Measurements from ENCODE around the gene KTI12.
"Not testable (repeated sequence)": the region's sequence is repeated elsewhere in the genome, so short reads cannot be mapped to it uniquely, and the experiment has no call there.

Gene KTI12

GRCh38 chr1:52028328-52028727 lies 5.3 kb downstream of the KTI12 start:
- H3K4me1 ChIP-seq, result peaks cover 0 to 33% (median 27%) of the 10 kb centered on the region in 4 donors
- no peak overlapping the region for H3K27ac ChIP-seq
- no peaks in the 10 kb centered on the region for H3K9me3 ChIP-seq
- intact Hi-C loops (cut with DNase I; ENCODE audit: low total_unique reads), result no loop called here
- H3K4me3 ChIP-seq, result no peak overlapping the region
- TF ChIP-seq CTCF (IDR thresholded peaks at IDR 0.05), result no peak
- H3K27me3 ChIP-seq, result no peaks in the 10 kb centered on the region
- DNase-seq, result no peak
- H3K36me3 ChIP-seq, result peaks cover 12 to 42% (median 26%) of the 10 kb centered on the region in 3 donors

GRCh38 chr1:52026278-52026677 lies 7.3 kb downstream of the KTI12 start:
- intact Hi-C loops (cut with DNase I; ENCODE audit: low total_unique reads), result no loop called here
- no peak for TF ChIP-seq CTCF (IDR thresholded peaks at IDR 0.05)
- Histone ChIP-seq H3K36me3 (peaks cover 33 to 63% (median 44%) of the 10 kb centered on the region in 3 donors), H3K27me3 (no peaks in the 10 kb centered on the region), H3K9me3 (no peaks in the 10 kb centered on the region), H3K4me1 (peaks cover 0 to 17% (median 12%) of the 10 kb centered on the region in 4 donors), H3K4me3 (no peak overlapping the region), H3K27ac (no peak overlapping the region)
- no peak for DNase-seq

DNA sequence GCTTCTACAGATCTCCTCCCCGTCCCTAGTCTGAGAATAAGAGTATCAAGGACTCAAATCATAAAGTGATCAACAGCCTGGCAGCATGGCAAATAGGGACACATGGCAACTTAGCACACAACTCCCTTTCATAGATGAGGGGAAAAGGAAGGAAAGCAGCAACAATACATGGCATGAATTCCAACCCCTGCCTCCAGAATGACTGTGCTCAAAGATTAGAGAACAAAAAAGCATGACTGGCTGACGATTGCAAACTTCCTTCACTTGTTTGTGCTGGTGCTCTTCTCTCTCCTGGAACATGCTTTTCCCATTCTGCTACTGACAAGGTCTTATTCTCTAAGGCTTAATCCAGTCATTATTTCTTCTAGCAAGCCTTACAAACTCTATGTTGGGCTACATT lies 11.5 kb downstream of the KTI12 start:
- no peaks in the 10 kb centered on the region for H3K27me3 ChIP-seq
- intact Hi-C loops (cut with DNase I; ENCODE audit: low total_unique reads), result no loop called here

DNA sequence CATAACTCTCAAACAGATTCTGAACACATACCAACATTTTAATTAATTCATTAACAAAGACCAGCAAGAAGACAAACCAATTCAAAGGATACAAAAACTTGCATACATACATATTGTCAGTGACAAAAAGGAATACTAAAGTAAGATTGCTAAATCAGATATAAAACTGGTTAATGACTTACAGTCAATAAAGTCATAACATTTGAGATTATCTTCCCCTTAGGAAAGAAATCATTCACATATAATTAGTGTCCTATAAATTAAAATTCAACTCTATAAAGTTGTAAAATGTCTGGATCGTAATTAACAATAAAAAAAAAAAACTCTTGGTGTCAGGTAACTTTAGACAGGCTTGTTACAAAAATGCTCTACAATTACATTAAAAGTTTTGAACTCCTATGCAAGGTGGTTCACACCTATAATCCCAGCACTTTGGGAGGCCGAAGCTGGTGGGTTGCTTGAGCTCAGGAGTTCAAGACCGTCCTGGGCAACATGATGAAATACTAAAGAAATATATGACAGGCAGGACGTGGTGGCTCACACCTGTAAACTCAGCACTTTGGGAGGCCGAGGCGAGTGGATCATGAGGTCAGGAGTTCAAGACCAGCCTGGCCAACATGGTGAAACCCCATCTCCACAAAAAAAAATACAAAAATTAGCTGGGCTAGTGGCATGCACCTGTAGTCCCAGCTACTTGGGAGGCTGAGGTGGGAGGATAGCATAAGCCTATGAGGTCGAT lies 25.4 kb downstream of the KTI12 start:
- Histone ChIP-seq H3K36me3 (no peaks in the 10 kb centered on the region), H3K27ac (no peak overlapping the region), H3K9me3 (no peaks in the 10 kb centered on the region), H3K4me3 (no peak overlapping the region), H3K27me3 (no peaks in the 10 kb centered on the region), H3K4me1 (peaks cover 0 to 9% (median 1%) of the 10 kb centered on the region in 4 donors)
- DNase-seq, result no peak
- TF ChIP-seq CTCF (IDR thresholded peaks at IDR 0.05), result no peak
- intact Hi-C loops (cut with DNase I; ENCODE audit: low total_unique reads), result no loop called here

More for the DNA sequence above, 11.5 kb downstream of the KTI12 start:
- no peak for TF ChIP-seq CTCF (IDR thresholded peaks at IDR 0.05)
- no peak for DNase-seq
- Histone ChIP-seq H3K9me3 (no peaks in the 10 kb centered on the region), H3K4me3 (no peak overlapping the region), H3K4me1 (no peaks in the 10 kb centered on the region), H3K36me3 (peaks cover 53 to 71% (median 59%) of the 10 kb centered on the region in 3 donors), H3K27ac (no peak overlapping the region)

- Histone ChIP-seq H3K27ac (no peak overlapping the region), H3K27me3 (no peaks in the 10 kb centered on the region), H3K4me3 (no peak overlapping the region), H3K9me3 (no peaks in the 10 kb centered on the region), H3K4me1 (peaks cover 0 to 9% (median 1%) of the 10 kb centered on the region in 4 donors), H3K36me3 (no peaks in the 10 kb centered on the region)
- intact Hi-C loops (cut with DNase I; ENCODE audit: low total_unique reads), result no loop called here
- TF ChIP-seq CTCF (IDR thresholded peaks at IDR 0.05), result no peak
- no peak for DNase-seq
These were observed 26.2 kb downstream of the KTI12 start for GRCh38 chr1:52007215-52008002.

DNA sequence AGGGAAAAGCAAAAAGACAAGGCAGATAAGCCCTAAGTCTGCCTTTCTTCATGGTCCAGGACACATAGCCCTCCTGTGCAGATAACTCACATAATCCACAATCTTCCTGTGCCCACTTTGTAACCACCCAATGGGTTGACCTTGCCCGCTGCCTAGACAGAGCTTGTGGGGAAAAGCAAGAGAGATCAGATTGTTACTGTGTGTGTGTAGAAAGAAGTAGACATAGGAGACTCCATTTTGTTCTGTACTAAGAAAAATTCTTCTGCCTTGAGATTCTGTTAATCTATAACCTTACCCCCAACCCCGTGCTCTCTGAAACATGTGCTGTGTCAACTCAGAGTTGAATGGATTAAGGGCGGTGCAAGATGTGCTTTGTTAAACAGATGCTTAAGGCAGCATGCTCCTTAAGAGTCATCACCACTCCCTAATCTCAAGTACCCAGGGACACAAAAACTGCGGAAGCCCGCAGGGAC lies 27.5 kb downstream of the KTI12 start:
- intact Hi-C loops (cut with DNase I; ENCODE audit: low total_unique reads); H3K27me3 ChIP-seq: not testable (repeated sequence)

DNA sequence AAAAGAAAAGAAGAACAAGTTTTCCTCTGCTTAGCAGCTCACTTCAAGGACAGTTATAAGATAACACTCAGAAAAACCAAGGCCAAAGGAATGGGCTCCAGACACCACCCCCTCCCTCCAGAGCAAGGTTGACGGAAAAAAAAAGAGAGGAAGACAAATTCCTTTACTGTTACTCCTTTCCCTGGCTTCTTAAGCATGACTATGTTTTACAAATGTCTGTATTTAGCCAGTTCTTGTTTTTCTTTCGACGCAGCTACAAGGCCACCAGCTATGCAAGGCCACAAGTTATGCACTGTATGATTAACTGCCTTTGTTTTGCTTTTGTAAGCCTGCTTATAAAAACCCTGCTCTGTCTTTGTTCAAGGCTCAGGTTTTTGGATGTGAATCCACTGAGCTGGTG lies 28.1 kb downstream of the KTI12 start:
- H3K27me3 ChIP-seq; H3K9me3 ChIP-seq; H3K4me1 ChIP-seq; H3K27ac ChIP-seq; DNase-seq; H3K4me3 ChIP-seq; intact Hi-C loops (cut with DNase I; ENCODE audit: low total_unique reads); H3K36me3 ChIP-seq: not testable (repeated sequence)

More for the DNA sequence above, 27.5 kb downstream of the KTI12 start:
- H3K9me3 ChIP-seq, H3K27ac ChIP-seq, DNase-seq, H3K4me1 ChIP-seq, H3K36me3 ChIP-seq, H3K4me3 ChIP-seq: not testable (repeated sequence)

All from tibial artery (tissue), 4 donors.